NT2/D1 (cell line): ENCODE measurements around the gene TMEM59L.

Experiments
- SUZ12 ChIP-seq: IDR thresholded peaks from 2 replicates; pipeline ENCODE4 v1.6.1; 2011; ENCODE audit not compliant: insufficient read length, insufficient read depth; ENCODE audit errors: extremely low read depth
- YY1 ChIP-seq: IDR thresholded peaks from 2 replicates; pipeline ENCODE4 v1.6.1; 2011; ENCODE audit not compliant: insufficient read length, insufficient read depth
- ZNF274 ChIP-seq: IDR thresholded peaks from 2 replicates; pipeline ENCODE4 v1.6.1; 2011; ENCODE audit warnings: mild to moderate bottlenecking, low read depth, low read length

- TF ChIP-seq SUZ12 (no peak), YY1 (no peak), ZNF274 (no peak)
Measured at GRCh38 chr19:18646535-18647370, 34.1 kb downstream of the TMEM59L start.
